ENCODE results near the gene ATAD3B. TPM values are rescaled to one million over a fixed set of nuclear protein-coding genes. Genes with fewer than 3 reads are reported as not detected.

The ATAD3B gene
- total and polyA plus RNA-seq, 10 of the 15 experiments (the other 5 are each of a cell fraction or from before 2014, with no cell fraction given): 0.03 to 38.8 (median 23.8) TPM

DNA sequence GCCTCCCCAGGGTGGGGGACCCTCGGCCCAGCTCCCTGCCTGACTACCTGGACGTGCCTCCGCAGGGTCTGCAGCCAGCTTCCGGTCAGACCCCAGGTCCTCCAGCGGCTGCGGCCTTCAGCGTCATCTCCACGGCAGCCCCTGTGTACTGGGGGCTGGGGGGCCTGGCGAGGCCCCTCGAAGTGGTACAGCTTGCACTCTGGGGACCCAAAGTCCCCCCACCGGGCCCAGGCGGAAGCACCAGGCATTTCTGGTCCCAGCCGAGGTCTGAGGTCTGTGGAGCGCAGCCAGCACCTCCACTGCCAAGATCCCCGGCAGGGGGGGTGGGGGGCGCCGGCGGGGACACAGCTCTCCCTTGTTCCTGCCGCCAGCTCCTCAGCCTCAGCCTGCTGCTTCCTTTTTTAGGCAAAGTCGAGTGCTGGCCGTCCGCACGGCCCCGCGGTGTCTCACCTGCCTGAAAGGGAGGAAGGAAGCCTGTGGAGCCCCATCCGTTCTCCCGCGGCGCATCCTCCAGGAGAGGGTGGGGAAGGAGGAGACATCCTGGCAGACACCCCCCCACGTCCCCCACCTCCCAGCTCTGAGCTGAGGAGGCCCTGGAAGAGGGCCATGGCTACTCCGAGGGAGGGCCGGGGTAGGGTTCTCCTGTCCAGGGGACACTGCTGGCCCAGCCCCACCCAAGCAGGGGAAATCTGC is 37.3 kb upstream of the ATAD3B start:
- WGBS (ENCODE audit: insufficient coverage, insufficient replicate concordance, low lambda C conversion rate, missing lambda C conversion rate): 22% methylated on average over 26 of the region's 32 CpGs
- Histone ChIP-seq H3K36me3 (ENCODE audit: control insufficient read depth in 2 of 2, insufficient read depth in 2 of 2, low read length in 1 of 2) (no peaks in the 10 kb centered on the region), H3K9me3 (replicated peaks; ENCODE audit: control insufficient read depth, insufficient read depth, low read length) (no peaks in the 10 kb centered on the region), H3K4me2 (ENCODE audit: control insufficient read depth, insufficient read depth) (peak overlapping the region; percentile 42), H3K27ac (ENCODE audit: control insufficient read depth, insufficient read depth) (no peak overlapping the region), H4K20me1 (ENCODE audit: control insufficient read depth, insufficient read depth) (no peaks in the 10 kb centered on the region), H3K4me3 (peak overlapping the region; percentile 8; the same call in 1 of the 2 replicates), H3K4me1 (ENCODE audit: control insufficient read depth, insufficient read depth, low read length) (peaks cover 20% of the 10 kb centered on the region), H2AFZ (ENCODE audit: control insufficient read depth, low read depth, low read length) (peak overlapping the region; percentile 44), H3K79me2 (ENCODE audit: control insufficient read depth, insufficient read depth, low read length) (no peaks in the 10 kb centered on the region), H3K27me3 (replicated peaks in 1 of 2; ENCODE audit: control insufficient read depth in 2 of 2, insufficient read depth in 2 of 2, low read length in 1 of 2) (peaks cover 0 to 13% of the 10 kb centered on the region in 2 experiments; a peak in 3 of 4 replicates), H3K9ac (ENCODE audit: control insufficient read depth, insufficient read depth, low read length) (peak overlapping the region; percentile 34; the same call in 1 of the 2 replicates)
- CTCF ChIA-PET: interaction anchor here (1.2 kb wide), 1 partner anchor 35 kb away, joined by 4 read pairs; the partner anchor contains the start of gene CCNL2
- TF ChIP-seq, protein P1, sequence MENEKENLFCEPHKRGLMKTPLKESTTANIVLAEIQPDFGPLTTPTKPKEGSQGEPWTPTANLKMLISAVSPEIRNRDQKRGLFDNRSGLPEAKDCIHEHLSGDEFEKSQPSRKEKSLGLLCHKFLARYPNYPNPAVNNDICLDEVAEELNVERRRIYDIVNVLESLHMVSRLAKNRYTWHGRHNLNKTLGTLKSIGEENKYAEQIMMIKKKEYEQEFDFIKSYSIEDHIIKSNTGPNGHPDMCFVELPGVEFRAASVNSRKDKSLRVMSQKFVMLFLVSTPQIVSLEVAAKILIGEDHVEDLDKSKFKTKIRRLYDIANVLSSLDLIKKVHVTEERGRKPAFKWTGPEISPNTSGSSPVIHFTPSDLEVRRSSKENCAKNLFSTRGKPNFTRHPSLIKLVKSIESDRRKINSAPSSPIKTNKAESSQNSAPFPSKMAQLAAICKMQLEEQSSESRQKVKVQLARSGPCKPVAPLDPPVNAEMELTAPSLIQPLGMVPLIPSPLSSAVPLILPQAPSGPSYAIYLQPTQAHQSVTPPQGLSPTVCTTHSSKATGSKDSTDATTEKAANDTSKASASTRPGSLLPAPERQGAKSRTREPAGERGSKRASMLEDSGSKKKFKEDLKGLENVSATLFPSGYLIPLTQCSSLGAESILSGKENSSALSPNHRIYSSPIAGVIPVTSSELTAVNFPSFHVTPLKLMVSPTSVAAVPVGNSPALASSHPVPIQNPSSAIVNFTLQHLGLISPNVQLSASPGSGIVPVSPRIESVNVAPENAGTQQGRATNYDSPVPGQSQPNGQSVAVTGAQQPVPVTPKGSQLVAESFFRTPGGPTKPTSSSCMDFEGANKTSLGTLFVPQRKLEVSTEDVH (IDR thresholded peaks at IDR 0.05; ENCODE audit: low read depth, partially characterized antibody): no peak
- TF ChIP-seq PAX8 (IDR thresholded peaks at IDR 0.05) (no peak), CBX3 (IDR thresholded peaks at IDR 0.05; ENCODE audit: borderline replicate concordance, low read depth) (no peak), NR2F1 (conservative IDR thresholded peaks at IDR 0.05) (no peak), NR2C2 (IDR thresholded peaks at IDR 0.05; ENCODE audit: borderline replicate concordance, control insufficient read depth, insufficient read length, low read depth) (no peak), CEBPB (IDR thresholded peaks at IDR 0.05; ENCODE audit: borderline replicate concordance in 1 of 2, low read depth in 2 of 2, low read length in 2 of 2) (no peak)
- SMC1A ChIA-PET (ENCODE audit: uncharacterized antibody, unreplicated experiment): no interaction called here
- no TSS peak for BruUV-seq (replicated peaks)
- RAD21 ChIA-PET (ENCODE audit: unreplicated experiment): no interaction called here
- intact Hi-C loops (cut with micrococcal nuclease; ENCODE audit: unreplicated experiment) (no loop called here), in situ Hi-C loops (cut with MboI) (no loop called here)
- POLR2A ChIA-PET: interaction anchor here (0.7 kb wide), 1 partner anchor 25 kb away, joined by 3 read pairs; no protein-coding TSS in a partner anchor
- no peak for FAIRE-seq
- no peak for ATAC-seq
- no peak for DNase-seq (ENCODE audit: low read depth, low spot score)
